ENCODE results near the gene MEAK7. TPM values are rescaled to one million over a fixed set of nuclear protein-coding genes. Genes with fewer than 3 reads are reported as not detected.

MEAK7 gene
- total RNA-seq, 4 donors from 2014 or later: 9.2 to 15.9 (median 14.3) TPM

DNA sequence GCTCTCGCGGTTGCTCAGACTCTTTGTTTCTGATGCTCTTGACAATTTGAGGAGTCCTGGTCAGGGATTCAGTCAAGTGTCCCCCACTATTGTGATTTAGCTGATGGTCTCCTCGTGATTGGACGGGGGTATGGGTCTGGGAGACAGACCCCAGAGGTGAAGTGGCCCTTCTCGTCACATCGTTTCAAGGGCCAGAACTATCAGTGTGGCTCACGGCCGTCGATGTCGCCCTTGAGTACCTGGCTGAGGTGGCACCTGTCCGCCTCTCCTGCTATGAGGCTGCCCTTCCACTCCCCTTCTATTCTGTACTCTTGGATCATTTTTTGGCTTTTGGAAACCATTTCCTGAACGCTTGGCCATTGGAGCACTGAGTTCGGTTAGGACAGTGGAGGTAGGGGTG lies 7.4 kb upstream of the MEAK7 start:
- no peak overlapping the region for H3K4me3 ChIP-seq
- no peak for DNase-seq (ENCODE audit: low spot score in 2 of 2)
- H3K36me3 ChIP-seq: no peaks in the 10 kb centered on the region
- no peak overlapping the region for H3K27ac ChIP-seq
- no peaks in the 10 kb centered on the region for H3K9me3 ChIP-seq
- TF ChIP-seq, protein P1, sequence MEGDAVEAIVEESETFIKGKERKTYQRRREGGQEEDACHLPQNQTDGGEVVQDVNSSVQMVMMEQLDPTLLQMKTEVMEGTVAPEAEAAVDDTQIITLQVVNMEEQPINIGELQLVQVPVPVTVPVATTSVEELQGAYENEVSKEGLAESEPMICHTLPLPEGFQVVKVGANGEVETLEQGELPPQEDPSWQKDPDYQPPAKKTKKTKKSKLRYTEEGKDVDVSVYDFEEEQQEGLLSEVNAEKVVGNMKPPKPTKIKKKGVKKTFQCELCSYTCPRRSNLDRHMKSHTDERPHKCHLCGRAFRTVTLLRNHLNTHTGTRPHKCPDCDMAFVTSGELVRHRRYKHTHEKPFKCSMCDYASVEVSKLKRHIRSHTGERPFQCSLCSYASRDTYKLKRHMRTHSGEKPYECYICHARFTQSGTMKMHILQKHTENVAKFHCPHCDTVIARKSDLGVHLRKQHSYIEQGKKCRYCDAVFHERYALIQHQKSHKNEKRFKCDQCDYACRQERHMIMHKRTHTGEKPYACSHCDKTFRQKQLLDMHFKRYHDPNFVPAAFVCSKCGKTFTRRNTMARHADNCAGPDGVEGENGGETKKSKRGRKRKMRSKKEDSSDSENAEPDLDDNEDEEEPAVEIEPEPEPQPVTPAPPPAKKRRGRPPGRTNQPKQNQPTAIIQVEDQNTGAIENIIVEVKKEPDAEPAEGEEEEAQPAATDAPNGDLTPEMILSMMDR (IDR thresholded peaks at IDR 0.05): no peak
- TF ChIP-seq POLR2A (IDR thresholded peaks at IDR 0.05) (no peak), EP300 (IDR thresholded peaks at IDR 0.05) (no peak)
- peaks cover 0 to 6% (median 0%) of the 10 kb centered on the region in 4 donors for H3K4me1 ChIP-seq
- 72% methylated on average over 13 of the region's 13 CpGs for WGBS, 2 donors
- H3K27me3 ChIP-seq: no peaks in the 10 kb centered on the region

DNA sequence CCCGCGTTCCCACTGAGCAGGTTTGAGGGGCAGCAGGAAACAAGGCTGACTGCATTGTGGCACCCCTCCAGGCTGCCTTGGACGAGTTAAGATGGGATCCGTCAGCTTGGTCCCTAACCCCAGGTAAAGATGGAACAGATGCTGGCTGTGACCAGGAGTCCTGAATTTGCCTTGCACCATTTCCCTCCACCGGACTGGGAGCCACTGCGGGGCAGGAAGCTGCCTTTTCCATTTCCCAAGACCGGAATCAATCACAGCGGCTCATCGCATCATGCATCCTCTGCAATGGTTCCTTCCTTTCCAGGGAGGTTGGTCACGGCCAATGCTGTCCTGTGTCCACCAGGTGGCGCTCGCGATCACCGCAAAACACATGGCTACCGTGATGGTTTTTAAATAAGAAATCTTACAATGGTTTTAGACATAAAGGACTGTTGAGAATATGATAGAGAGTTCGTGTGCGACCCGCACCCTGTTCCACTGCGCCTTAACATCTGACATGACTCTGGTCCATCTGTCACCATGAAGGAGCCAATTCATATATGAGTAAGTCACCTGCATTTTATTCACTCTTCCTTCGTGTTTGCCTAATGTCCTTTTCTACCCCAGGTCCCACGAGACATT lies 6.8 kb upstream of the MEAK7 start:
- H3K36me3 ChIP-seq: no peaks in the 10 kb centered on the region
- H3K4me1 ChIP-seq: peaks cover 0 to 11% (median 0%) of the 10 kb centered on the region in 4 donors
- no peaks in the 10 kb centered on the region for H3K27me3 ChIP-seq
- no peaks in the 10 kb centered on the region for H3K9me3 ChIP-seq
- H3K4me3 ChIP-seq: no peak overlapping the region
- TF ChIP-seq EP300 (IDR thresholded peaks at IDR 0.05) (peak in 1 of 2 donors; percentile 64), POLR2A (IDR thresholded peaks at IDR 0.05) (no peak)
- TF ChIP-seq, protein P1 (IDR thresholded peaks at IDR 0.05): peak; percentile 91 to 97 (median 96)
- 10 to 11% methylated on average over 21 of the region's 21 CpGs for WGBS, 2 donors
- DNase-seq (ENCODE audit: low spot score in 2 of 2): peak; percentile 71 to 90
- H3K27ac ChIP-seq: no peak overlapping the region

DNA sequence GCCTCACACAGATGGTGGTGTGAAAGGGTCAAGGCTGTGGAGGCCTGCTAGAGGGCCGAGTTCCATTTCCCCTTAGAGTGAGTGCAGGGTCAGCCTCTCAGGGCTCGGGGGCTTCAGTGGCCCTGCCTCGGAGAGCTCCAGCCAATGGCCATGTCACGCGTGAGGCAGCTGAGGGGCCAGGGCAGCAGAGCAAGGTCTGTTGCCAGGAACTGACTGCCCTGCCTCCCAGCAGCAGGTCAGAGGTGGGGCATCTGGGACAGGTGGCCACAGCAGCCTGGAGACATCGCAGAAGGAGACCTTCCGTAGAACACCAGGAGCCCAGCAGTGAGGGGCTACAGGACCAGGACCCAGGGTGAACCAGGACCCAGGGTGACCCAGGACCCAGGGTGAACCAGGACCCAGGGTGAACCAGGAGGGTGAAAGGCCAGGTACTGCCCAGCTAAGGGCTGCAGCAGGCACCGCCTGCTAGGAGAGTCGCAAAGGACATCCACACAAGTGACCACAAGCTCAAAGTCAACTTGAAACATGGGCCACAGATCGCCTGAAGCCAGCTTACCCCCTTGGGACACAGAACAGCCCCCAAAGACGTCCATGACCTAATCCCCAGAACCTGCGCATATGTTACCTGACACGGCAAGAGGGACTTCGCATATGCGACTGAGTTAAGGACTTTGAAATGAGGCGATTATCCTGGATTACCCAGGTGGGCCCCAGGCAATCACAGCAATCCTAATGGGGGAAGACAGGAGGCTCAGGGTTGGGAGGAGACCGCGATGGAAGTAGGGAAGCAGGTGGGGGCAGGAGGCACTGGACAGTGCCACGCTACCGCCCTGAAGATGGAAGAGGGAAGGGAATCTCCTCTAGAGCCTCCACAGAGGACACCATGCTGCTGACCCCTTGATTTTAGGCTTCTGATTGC lies 4.8 kb upstream of the MEAK7 start:
- no peaks in the 10 kb centered on the region for H3K27me3 ChIP-seq
- no peak for DNase-seq (ENCODE audit: low spot score in 2 of 2)
- 75 to 78% methylated on average over 16 to 18 of the region's 20 CpGs for WGBS, 2 donors
- peaks cover 0 to 26% (median 8%) of the 10 kb centered on the region in 4 donors for H3K4me1 ChIP-seq
- H3K36me3 ChIP-seq: no peaks in the 10 kb centered on the region
- no peaks in the 10 kb centered on the region for H3K9me3 ChIP-seq
- no peak overlapping the region for H3K4me3 ChIP-seq
- TF ChIP-seq, protein P1 (IDR thresholded peaks at IDR 0.05): no peak
- TF ChIP-seq EP300 (IDR thresholded peaks at IDR 0.05) (no peak), POLR2A (IDR thresholded peaks at IDR 0.05) (no peak)
- H3K27ac ChIP-seq: no peak overlapping the region

DNA sequence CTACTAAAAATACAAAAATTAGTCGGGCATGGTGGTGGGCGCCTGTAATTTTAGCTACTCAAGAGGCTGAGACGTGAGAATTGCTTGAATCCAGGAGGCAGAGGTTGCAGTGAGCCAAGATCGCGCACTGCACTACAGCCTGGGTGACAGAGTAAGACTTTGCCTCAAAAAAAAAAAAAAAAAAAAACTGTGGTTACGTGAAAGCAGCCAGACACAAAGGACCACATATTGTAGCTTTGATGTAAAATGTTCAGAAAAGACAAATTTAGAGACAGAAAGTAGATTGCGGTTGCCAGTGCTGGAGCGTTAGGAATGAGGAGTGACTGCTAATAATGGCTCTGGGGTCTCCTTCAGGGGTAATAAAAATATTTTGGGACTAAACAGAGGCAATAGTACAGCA lies 4.0 kb upstream of the MEAK7 start:
- TF ChIP-seq, protein P1 (IDR thresholded peaks at IDR 0.05): no peak
- no peak for TF ChIP-seq EP300 (IDR thresholded peaks at IDR 0.05)
- Histone ChIP-seq H3K27me3 (no peaks in the 10 kb centered on the region), H3K4me1 (peaks cover 0 to 33% (median 12%) of the 10 kb centered on the region in 4 donors), H3K4me3 (no peak overlapping the region), H3K9me3 (no peaks in the 10 kb centered on the region), H3K36me3 (no peaks in the 10 kb centered on the region), H3K27ac (no peak overlapping the region)
- 79 to 82% methylated on average over 8 of the region's 8 CpGs for WGBS, 2 donors
- no peak for DNase-seq (ENCODE audit: low spot score in 2 of 2)
